ENCODE measurements around the gene CDC42EP5.
A peak's percentile ranks its signal among the peaks of the same experiment; 100 is the strongest.

The CDC42EP5 gene

DNA sequence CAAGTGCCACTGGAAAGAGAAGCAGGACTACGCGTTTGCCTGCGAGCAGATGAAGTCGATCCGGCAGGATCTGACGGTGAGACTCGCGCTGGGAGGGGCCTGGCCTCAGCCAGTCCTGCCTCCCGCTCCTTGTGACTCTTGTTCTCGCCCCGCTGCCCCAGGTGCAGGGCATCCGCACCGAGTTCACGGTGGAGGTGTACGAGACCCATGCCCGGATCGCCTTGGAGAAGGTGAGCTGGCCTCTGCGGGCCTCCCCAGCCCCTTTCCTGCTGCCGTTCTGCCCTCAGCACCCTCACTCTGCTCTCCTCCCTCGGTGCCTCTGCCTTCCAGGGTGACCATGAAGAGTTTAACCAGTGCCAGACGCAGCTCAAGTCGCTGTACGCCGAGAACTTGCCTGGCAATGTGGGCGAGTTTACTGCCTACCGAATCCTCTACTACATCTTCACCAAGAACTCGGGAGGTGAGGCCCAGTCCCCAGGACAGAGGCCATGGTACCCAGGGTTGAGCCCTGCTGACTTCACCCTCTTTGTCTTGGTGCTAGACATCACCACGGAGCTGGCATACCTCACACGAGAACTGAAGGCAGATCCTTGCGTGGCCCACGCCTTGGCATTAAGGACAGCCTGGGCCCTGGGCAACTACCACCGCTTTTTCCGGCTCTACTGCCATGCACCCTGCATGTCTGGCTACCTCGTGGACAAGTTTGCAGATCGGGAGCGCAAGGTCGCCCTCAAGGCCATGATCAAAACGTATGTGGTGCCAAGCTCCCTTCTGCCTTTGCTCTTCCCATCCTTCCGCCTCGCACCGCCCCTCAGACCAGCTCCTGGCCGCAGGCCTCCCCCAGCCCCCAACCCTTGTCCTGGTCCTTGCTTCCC is 15.1 kb downstream of the CDC42EP5 start:
- TF ChIP-seq PAX5 (IDR thresholded peaks at IDR 0.05; ENCODE audit: insufficient read depth, low read length, severe bottlenecking) (no peak), POLR2AphosphoS5 (IDR thresholded peaks at IDR 0.05; ENCODE audit: low read depth, low read length) (no peak), SPI1 (IDR thresholded peaks at IDR 0.05; ENCODE audit: low read depth, low read length) (no peak), TAF1 (IDR thresholded peaks at IDR 0.05; ENCODE audit: low read depth, low read length) (no peak), POLR2A (IDR thresholded peaks at IDR 0.05; ENCODE audit: low read depth, low read length) (no peak), POU2F2 (IDR thresholded peaks at IDR 0.05; ENCODE audit: low read depth, low read length) (no peak)
- no peak for FAIRE-seq
- no peak for DNase-seq (ENCODE audit: insufficient read length, low spot score)

DNA sequence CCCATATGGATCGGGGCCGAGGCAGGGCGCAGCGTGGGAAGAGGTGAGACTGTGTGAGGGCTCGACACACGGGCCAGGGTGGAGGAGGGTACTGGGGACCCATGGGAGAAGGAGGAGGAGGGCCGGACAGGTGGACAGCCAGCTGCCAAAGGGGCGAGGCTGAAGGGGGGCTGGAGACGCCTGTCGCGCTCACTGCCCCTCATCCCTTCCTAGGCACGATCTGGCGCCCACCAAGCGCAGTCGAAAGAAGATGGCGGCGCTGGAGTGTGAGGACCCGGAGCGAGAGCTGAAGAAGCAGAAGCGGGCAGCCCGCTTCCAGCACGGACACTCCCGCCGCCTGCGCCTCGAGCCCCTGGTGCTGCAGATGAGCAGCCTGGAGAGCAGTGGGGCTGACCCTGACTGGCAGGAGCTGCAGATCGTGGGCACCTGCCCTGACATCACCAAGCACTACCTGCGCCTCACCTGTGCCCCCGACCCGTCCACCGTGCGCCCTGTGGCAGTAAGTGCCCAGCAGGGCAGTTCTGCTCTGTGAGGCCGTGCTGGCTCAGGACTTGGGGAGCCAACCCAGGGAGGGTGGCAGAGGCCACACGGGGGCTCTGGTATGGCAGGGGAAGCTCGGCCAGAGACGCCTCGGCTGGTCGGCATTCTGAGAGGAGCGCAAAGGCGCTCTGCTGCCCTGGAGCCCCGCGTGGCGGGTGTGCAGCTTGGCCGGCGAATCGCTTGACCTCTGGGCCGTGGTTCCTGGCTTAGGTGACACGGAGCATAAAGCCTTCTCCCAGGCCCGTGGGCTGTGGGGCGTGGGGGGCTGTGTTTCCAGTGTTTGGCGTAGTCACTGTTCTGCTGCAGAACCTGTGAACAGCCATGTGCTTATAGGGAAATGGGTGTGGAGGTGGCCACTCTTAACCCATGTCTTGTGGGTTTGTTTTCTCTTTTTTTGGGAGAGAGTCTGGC is 16.4 kb downstream of the CDC42EP5 start:
- TF ChIP-seq POLR2AphosphoS5 (IDR thresholded peaks at IDR 0.05; ENCODE audit: low read depth, low read length) (0 out of 2 replicates have a peak, but pooled peaks have one; percentile 8), PAX5 (IDR thresholded peaks at IDR 0.05; ENCODE audit: insufficient read depth, low read length, severe bottlenecking) (no peak), TAF1 (IDR thresholded peaks at IDR 0.05; ENCODE audit: low read depth, low read length) (no peak)

DNA sequence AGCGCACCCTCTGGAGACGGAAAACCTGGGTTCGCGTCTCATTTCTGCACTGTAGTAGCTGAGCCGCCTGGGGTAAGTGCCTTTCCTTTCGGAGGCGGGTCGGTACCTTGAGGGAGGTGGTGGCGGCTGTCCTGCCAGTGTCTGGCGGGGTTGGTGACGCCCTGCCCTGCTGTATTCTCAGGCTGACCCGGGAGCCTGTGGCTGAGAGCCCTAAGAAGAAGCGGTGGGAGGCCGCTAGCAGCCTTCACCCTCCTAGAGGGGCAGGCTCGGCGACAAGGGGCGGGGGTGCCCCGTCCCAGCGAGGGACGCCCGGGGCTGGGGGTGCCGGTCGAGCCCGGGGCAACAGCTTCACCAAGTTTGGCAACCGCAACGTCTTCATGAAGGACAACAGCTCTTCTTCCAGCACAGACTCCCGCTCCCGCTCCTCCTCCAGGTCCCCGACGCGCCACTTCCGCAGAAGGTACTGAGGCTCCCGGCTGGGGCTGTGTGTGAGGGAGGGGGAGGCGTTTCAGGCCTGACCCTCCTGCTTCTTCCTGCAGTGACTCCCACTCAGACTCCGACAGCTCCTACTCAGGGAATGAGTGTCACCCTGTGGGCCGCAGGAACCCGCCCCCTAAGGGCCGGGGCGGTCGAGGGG is 17.2 kb downstream of the CDC42EP5 start:
- TF ChIP-seq TAF1 (IDR thresholded peaks at IDR 0.05; ENCODE audit: low read depth, low read length) (no peak), POU2F2 (IDR thresholded peaks at IDR 0.05; ENCODE audit: low read depth, low read length) (no peak), POLR2A (IDR thresholded peaks at IDR 0.05; ENCODE audit: low read depth, low read length) (no peak)
- FAIRE-seq (no peak), DNase-seq (ENCODE audit: insufficient read length, low spot score) (no peak)

More for the DNA sequence above, 16.4 kb downstream of the CDC42EP5 start:
- DNase-seq (ENCODE audit: insufficient read length, low spot score) (no peak), FAIRE-seq (no peak)

DNA sequence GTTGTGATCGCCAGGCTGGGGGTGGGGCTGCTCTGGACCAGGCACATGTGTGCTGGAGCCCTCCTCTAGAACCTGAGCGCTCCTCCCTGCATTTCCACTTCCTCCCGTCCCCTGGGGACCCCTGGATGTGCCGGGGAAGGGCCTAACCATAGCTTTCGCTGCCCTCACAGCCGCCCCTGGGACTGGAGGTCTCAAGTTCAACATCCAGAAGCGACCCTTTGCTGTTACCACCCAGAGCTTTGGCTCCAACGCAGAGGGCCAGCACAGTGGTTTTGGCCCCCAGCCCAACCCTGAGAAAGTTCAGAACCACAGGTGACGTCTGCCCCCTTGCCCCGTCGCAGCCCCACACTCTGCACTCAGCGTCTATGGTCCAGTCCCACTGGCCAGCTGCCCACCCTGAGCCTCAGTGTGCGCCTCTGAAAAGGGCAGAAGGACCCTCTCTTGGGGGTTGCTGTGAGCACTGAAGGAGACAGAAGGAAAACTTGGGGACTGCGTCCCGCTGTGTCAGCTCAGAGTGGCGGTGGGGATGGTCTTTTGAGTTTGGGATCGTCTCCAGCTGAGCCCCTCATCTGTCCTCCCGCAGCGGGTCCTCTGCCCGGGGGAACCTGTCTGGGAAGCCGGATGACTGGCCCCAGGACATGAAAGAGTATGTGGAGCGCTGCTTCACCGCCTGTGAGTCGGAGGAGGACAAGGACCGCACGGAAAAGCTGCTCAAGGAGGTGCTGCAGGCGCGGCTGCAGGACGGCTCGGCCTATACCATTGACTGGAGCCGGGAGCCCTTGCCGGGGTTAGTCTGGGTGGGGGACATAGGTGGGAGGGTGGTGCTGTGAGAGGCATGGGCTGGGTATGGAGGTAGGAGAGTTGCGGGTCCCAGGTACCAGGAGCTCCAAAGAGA is 18.1 kb downstream of the CDC42EP5 start:
- DNase-seq (ENCODE audit: insufficient read length, low spot score) (no peak), FAIRE-seq (no peak)
- TF ChIP-seq POLR2AphosphoS5 (IDR thresholded peaks at IDR 0.05; ENCODE audit: low read depth, low read length), result no peak
- no peak for TF ChIP-seq POLR2A (IDR thresholded peaks at IDR 0.05; ENCODE audit: low read depth, low read length)
- TF ChIP-seq TAF1 (IDR thresholded peaks at IDR 0.05; ENCODE audit: low read depth, low read length), result no peak
- TF ChIP-seq SPI1 (IDR thresholded peaks at IDR 0.05; ENCODE audit: low read depth, low read length), result no peak

DNA sequence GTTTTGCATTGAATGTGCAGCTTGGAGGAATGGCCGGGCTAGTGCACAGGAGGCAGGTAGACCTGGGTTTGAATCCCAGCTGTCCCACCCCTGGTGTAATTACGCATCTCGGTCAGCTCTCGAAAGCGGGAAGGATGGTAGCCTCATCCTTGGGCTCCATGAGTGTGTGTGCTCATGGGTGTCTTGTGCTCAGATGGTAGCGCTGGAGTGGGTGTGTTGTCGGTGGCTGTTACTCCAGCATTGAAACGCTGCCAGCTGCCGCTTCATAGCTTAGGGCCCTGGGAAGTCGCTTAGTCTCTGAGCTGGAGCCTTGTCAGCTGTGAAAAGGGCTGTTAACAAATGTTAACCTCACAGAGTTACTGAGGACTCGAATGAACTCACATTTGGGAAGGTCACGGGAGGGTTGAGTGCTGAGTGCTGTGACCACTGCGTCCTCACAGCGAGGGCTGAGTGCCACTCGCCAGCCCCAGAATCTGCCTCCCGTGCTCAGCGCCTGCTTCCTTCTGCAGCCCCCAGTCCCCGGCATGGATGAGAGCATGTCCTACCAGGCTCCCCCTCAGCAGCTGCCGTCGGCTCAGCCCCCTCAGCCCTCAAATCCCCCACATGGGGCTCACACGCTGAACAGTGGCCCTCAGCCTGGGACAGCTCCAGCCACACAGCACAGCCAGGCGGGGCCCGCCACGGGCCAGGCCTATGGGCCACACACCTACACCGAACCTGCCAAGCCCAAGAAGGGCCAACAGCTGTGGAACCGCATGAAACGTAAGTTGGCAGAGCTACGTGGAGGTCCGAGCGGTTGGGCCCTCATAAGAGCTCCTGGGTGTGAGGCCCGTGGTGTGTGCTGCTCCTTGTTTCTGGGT is 18.9 kb downstream of the CDC42EP5 start:
- FAIRE-seq, result no peak
- DNase-seq (ENCODE audit: insufficient read length, low spot score), result no peak
- TF ChIP-seq PAX5 (IDR thresholded peaks at IDR 0.05; ENCODE audit: insufficient read depth, low read length, severe bottlenecking) (no peak), POLR2AphosphoS5 (IDR thresholded peaks at IDR 0.05; ENCODE audit: low read depth, low read length) (no peak), POU2F2 (IDR thresholded peaks at IDR 0.05; ENCODE audit: low read depth, low read length) (no peak), TAF1 (IDR thresholded peaks at IDR 0.05; ENCODE audit: low read depth, low read length) (no peak), POLR2A (IDR thresholded peaks at IDR 0.05; ENCODE audit: low read depth, low read length) (0 out of 2 replicates have a peak, but pooled peaks have one; percentile 26), SPI1 (IDR thresholded peaks at IDR 0.05; ENCODE audit: low read depth, low read length) (no peak)

DNA sequence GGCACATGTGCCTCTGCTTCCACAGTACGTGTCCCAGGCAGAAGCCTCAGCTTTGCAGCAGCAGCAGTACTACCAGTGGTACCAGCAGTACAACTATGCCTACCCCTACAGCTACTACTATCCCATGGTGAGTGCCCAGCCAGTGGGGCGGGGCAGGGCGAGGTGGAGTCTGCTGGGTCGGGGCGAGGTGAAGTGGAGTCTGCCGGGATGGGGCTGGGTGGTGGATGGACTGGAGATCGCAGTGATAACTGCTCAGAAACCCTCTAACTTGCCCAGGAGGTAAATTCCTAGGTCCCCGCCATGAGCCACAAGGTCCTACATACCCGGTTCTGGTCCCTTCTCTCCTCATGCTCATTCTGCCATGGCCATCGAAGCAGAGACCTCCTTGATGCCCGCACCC is 20.5 kb downstream of the CDC42EP5 start:
- FAIRE-seq, result no peak
- DNase-seq (ENCODE audit: insufficient read length, low spot score), result no peak
- TF ChIP-seq POU2F2 (IDR thresholded peaks at IDR 0.05; ENCODE audit: low read depth, low read length) (no peak), PAX5 (IDR thresholded peaks at IDR 0.05; ENCODE audit: insufficient read depth, low read length, severe bottlenecking) (no peak), POLR2AphosphoS5 (IDR thresholded peaks at IDR 0.05; ENCODE audit: low read depth, low read length) (no peak), TAF1 (IDR thresholded peaks at IDR 0.05; ENCODE audit: low read depth, low read length) (no peak), POLR2A (IDR thresholded peaks at IDR 0.05; ENCODE audit: low read depth, low read length) (no peak), SPI1 (IDR thresholded peaks at IDR 0.05; ENCODE audit: low read depth, low read length) (no peak)

DNA sequence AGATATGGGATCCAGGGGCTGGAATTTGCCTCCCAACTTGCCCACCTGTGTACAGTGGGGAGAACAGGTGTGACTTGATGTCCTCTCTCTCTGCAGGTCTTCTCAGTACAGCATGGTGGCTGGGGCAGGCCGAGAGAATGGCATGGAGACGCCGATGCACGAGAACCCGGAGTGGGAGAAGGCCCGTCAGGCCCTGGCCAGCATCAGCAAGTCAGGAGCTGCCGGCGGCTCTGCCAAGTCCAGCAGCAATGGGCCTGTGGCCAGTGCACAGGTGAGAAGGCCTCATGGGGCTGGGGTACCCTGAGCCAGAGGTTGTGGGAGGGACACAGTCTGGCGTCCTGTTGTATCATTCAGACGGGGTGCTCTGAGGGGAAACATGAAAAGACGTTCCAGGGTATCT is 21.1 kb downstream of the CDC42EP5 start:
- no peak for DNase-seq (ENCODE audit: insufficient read length, low spot score)
- FAIRE-seq, result no peak

More for the DNA sequence above, 21.1 kb downstream of the CDC42EP5 start:
- TF ChIP-seq POLR2A (IDR thresholded peaks at IDR 0.05; ENCODE audit: low read depth, low read length) (no peak), POLR2AphosphoS5 (IDR thresholded peaks at IDR 0.05; ENCODE audit: low read depth, low read length) (no peak), TAF1 (IDR thresholded peaks at IDR 0.05; ENCODE audit: low read depth, low read length) (no peak), SPI1 (IDR thresholded peaks at IDR 0.05; ENCODE audit: low read depth, low read length) (no peak), POU2F2 (IDR thresholded peaks at IDR 0.05; ENCODE audit: low read depth, low read length) (no peak), PAX5 (IDR thresholded peaks at IDR 0.05; ENCODE audit: insufficient read depth, low read length, severe bottlenecking) (no peak)

Data from GM12891 (cell line).